ENCODE measurements around the gene RDM1. TPM values are rescaled to one million over a fixed set of nuclear protein-coding genes. Genes with fewer than 3 reads are reported as not detected.
A peak's percentile ranks its signal among the peaks of the same experiment; 100 is the strongest.

The RDM1 gene
- total and polyA plus RNA-seq, 8 donors, result 0.98 to 5.9 TPM; not detected in 6

GRCh38 chr17:35973333-35974260, 43.0 kb upstream of the RDM1 start:
- no peaks in the 10 kb centered on the region for H3K36me3 ChIP-seq
- intact Hi-C loops (cut with DNase I; ENCODE audit: low total_unique reads), result loop anchor here (10.0 kb wide), 2 partner anchors 101 to 171 kb away; no protein-coding TSS in a partner anchor
- H3K4me1 ChIP-seq, result peaks cover 4 to 15% (median 11%) of the 10 kb centered on the region in 4 donors
- no peak overlapping the region for H3K4me3 ChIP-seq
- DNase-seq, result peak in 1 of 2 donors; percentile 50
- no peaks in the 10 kb centered on the region for H3K9me3 ChIP-seq
- H3K27me3 ChIP-seq, result no peaks in the 10 kb centered on the region
- WGBS, 5 donors, result 32 to 47% (median 42%) methylated on average over 10 of the region's 10 CpGs
- TF ChIP-seq POLR2A (IDR thresholded peaks at IDR 0.05) (no peak), CTCF (IDR thresholded peaks at IDR 0.05) (no peak), EP300 (IDR thresholded peaks at IDR 0.05) (no peak), POLR2AphosphoS5 (IDR thresholded peaks at IDR 0.05) (no peak)
- H3K27ac ChIP-seq, result peak overlapping the region in 1 of 5 donors; percentile 35

- no peak for DNase-seq
- Histone ChIP-seq H3K27me3 (no peaks in the 10 kb centered on the region), H3K4me3 (no peak overlapping the region), H3K36me3 (no peaks in the 10 kb centered on the region), H3K27ac (peak overlapping the region in 1 of 5 donors; percentile 35), H3K4me1 (peaks cover 4 to 15% (median 11%) of the 10 kb centered on the region in 4 donors), H3K9me3 (no peaks in the 10 kb centered on the region)
- intact Hi-C loops (cut with DNase I; ENCODE audit: low total_unique reads), result loop anchor here (10.0 kb wide), 2 partner anchors 102 to 172 kb away; no protein-coding TSS in a partner anchor
- TF ChIP-seq CTCF (IDR thresholded peaks at IDR 0.05), result no peak
- no peak for TF ChIP-seq POLR2AphosphoS5 (IDR thresholded peaks at IDR 0.05)
- no peak for TF ChIP-seq POLR2A (IDR thresholded peaks at IDR 0.05)
- TF ChIP-seq EP300 (IDR thresholded peaks at IDR 0.05), result no peak
- 62 to 74% (median 69%) methylated on average over 4 of the region's 4 CpGs for WGBS, 5 donors
Measured at GRCh38 chr17:35972945-35973332, 42.4 kb upstream of the RDM1 start.

GRCh38 chr17:35972535-35972934, 42.0 kb upstream of the RDM1 start:
- intact Hi-C loops (cut with DNase I; ENCODE audit: low total_unique reads), result loop anchor here (10.0 kb wide), 2 partner anchors 102 to 172 kb away; no protein-coding TSS in a partner anchor
- WGBS, 5 donors, result 76 to 95% (median 79%) methylated on average over 6 of the region's 6 CpGs
- Histone ChIP-seq H3K4me1 (peaks cover 4 to 15% (median 11%) of the 10 kb centered on the region in 4 donors), H3K27ac (peak overlapping the region in 1 of 5 donors; percentile 35), H3K4me3 (no peak overlapping the region), H3K36me3 (no peaks in the 10 kb centered on the region), H3K9me3 (no peaks in the 10 kb centered on the region), H3K27me3 (no peaks in the 10 kb centered on the region)
- TF ChIP-seq CTCF (IDR thresholded peaks at IDR 0.05), result no peak
- no peak for TF ChIP-seq POLR2A (IDR thresholded peaks at IDR 0.05)
- no peak for TF ChIP-seq POLR2AphosphoS5 (IDR thresholded peaks at IDR 0.05)
- no peak for TF ChIP-seq EP300 (IDR thresholded peaks at IDR 0.05)
- DNase-seq, result no peak

- no peak for DNase-seq
- Histone ChIP-seq H3K27me3 (no peaks in the 10 kb centered on the region), H3K27ac (no peak overlapping the region), H3K4me3 (no peak overlapping the region), H3K9me3 (no peaks in the 10 kb centered on the region), H3K36me3 (no peaks in the 10 kb centered on the region), H3K4me1 (peaks cover 4 to 15% (median 11%) of the 10 kb centered on the region in 4 donors)
- 64 to 100% (median 90%) methylated on average over 1 of the region's 1 CpG for WGBS, 5 donors
- intact Hi-C loops (cut with DNase I; ENCODE audit: low total_unique reads), result loop anchor here (10.0 kb wide), 2 partner anchors 103 to 173 kb away; no protein-coding TSS in a partner anchor
- TF ChIP-seq POLR2AphosphoS5 (IDR thresholded peaks at IDR 0.05) (no peak), POLR2A (IDR thresholded peaks at IDR 0.05) (no peak), CTCF (IDR thresholded peaks at IDR 0.05) (no peak), EP300 (IDR thresholded peaks at IDR 0.05) (no peak)
Measured at GRCh38 chr17:35972066-35972465, 41.5 kb upstream of the RDM1 start.

Measured in stomach (tissue), 9 donors.